Liver (tissue), 9 donors: ENCODE results near the gene RFC4. TPM values are rescaled to one million over a fixed set of nuclear protein-coding genes. Genes with fewer than 3 reads are reported as not detected.
"Not testable (repeated sequence)": the region's sequence is repeated elsewhere in the genome, so short reads cannot be mapped to it uniquely, and the experiment has no call there.

Experiments used
- DNase-seq: peaks from one replicate; pipeline ENCODE4 v3.0.0-alpha.2; 2017; ENCODE audit warnings: low spot score
- H3K27ac ChIP-seq, 2 donors: one replicate each; pipeline ENCODE4 v1.7.0; 2013; ENCODE audit warnings: inconsistent platforms in 2 of 2, low read length in 2 of 2, control low read depth in 1 of 2, low read depth in 1 of 2, mild to moderate bottlenecking in 1 of 2
- H3K27me3 ChIP-seq, 4 donors: one replicate each; pipeline versions ENCODE4 v1.6.1 to v1.7.0; 2013; ENCODE audit warnings: low read length in 3 of 4, inconsistent platforms in 1 of 4, mild to moderate bottlenecking in 1 of 4, moderate library complexity in 1 of 4; ENCODE audit not compliant: control insufficient read depth in 4 of 4, insufficient read depth in 4 of 4
- H3K36me3 ChIP-seq, 4 donors: one replicate each; pipeline versions ENCODE4 v1.6.1 to v1.7.0; 2013; ENCODE audit warnings: low read length in 3 of 4, mild to moderate bottlenecking in 3 of 4, low read depth in 1 of 4, moderate library complexity in 1 of 4; ENCODE audit not compliant: control insufficient read depth in 4 of 4, insufficient read depth in 3 of 4
- H3K4me1 ChIP-seq, 4 donors: one replicate each; pipeline versions ENCODE4 v1.6.1 to v1.7.0; 2013; ENCODE audit warnings: low read length in 3 of 4, mild to moderate bottlenecking in 3 of 4, moderate library complexity in 1 of 4; ENCODE audit not compliant: control insufficient read depth in 4 of 4, insufficient read depth in 4 of 4
- H3K4me3 ChIP-seq, 3 donors: one replicate each; pipeline versions ENCODE4 v1.6.1 to v1.7.0; 2013; ENCODE audit warnings: low read length in 3 of 3, control low read depth in 1 of 3, low read depth in 1 of 3, mild to moderate bottlenecking in 1 of 3
- H3K9ac ChIP-seq, 2 donors: one replicate each; pipeline ENCODE4 v1.7.0; 2013; ENCODE audit warnings: low read length in 2 of 2, mild to moderate bottlenecking in 2 of 2, moderate library complexity in 2 of 2, control low read depth in 1 of 2, low read depth in 1 of 2
- H3K9me3 ChIP-seq, 4 donors: one replicate each; pipeline versions ENCODE4 v1.6.1 to v1.7.0; 2013; ENCODE audit warnings: low read length in 3 of 4; ENCODE audit not compliant: control insufficient read depth in 4 of 4
- CTCF ChIP-seq: fragments of 150-350 bp; IDR thresholded peaks from 2 replicates; pipeline ENCODE4 v1.5.1; 2017; ENCODE audit warnings: improper control_type of control experiment, low read depth, low read length; ENCODE audit not compliant: missing input control
- EGR1 ChIP-seq, 2 donors: IDR thresholded peaks; 2 replicates each; pipeline ENCODE4 v1.6.1; 2016 to 2018; ENCODE audit warnings: antibody characterized with exemption in 2 of 2, low read depth in 2 of 2
- FOXA1 ChIP-seq: IDR thresholded peaks from 2 replicates; pipeline ENCODE4 v1.6.1; 2016; ENCODE audit warnings: antibody characterized with exemption
- FOXA2 ChIP-seq: IDR thresholded peaks from 2 replicates; pipeline ENCODE4 v1.6.1; 2016; ENCODE audit warnings: antibody characterized with exemption
- HNF4G ChIP-seq: IDR thresholded peaks from 2 replicates; pipeline ENCODE4 v1.6.1; 2016; ENCODE audit warnings: antibody characterized with exemption
- JUND ChIP-seq, 2 donors: IDR thresholded peaks; 2 replicates each; pipeline ENCODE4 v1.6.1; 2016; ENCODE audit warnings: antibody characterized with exemption in 2 of 2
- RAD21 ChIP-seq, 2 donors: IDR thresholded peaks; 2 replicates each; pipeline ENCODE4 v1.6.1; 2016; ENCODE audit warnings: antibody characterized with exemption in 2 of 2, mild to moderate bottlenecking in 2 of 2
- RXRA ChIP-seq, 2 donors: IDR thresholded peaks; 2 replicates each; pipeline ENCODE4 v1.6.1; 2017 to 2018; ENCODE audit warnings: antibody characterized with exemption in 2 of 2, mild to moderate bottlenecking in 1 of 2
- SP1 ChIP-seq: IDR thresholded peaks from 2 replicates; pipeline ENCODE4 v1.6.1; 2018; ENCODE audit warnings: antibody characterized with exemption, mild to moderate bottlenecking
- TAF1 ChIP-seq: conservative IDR thresholded peaks from 2 replicates; pipeline ENCODE4 v1.6.1; 2016; ENCODE audit warnings: antibody characterized with exemption, mild to moderate bottlenecking
- YY1 ChIP-seq: IDR thresholded peaks from 2 replicates; pipeline ENCODE4 v1.6.1; 2016; ENCODE audit warnings: antibody characterized with exemption, mild to moderate bottlenecking
- WGBS: extraction: QIAGEN DNeasy Blood & Tissue Kit; methylation state at CpG from one replicate; pipeline ENCODE4 v1.1.7; 2013; 5-methylcytosine and 5-hydroxymethylcytosine counted together
- polyA plus RNA-seq, 2 donors: library from polyadenylated mRNA; stranded (reverse) in 1 of 2; unstranded in 1 of 2; fragments of 200-250 nt in 1 of 2; fragments of >200 nt in 1 of 2; fragmentation: Nextera tagmentation in 1 of 2; extraction: Ambion mirVana in 1 of 2; gene quantifications; one replicate each; pipeline versions ENCODE4 v1.2.1 to v1.2.3, GENCODE V29; 2013 to 2015
- total RNA-seq, 2 donors: library from RNA; depleted of rRNA; stranded (reverse); fragments of >200 nt; gene quantifications; one replicate each; pipeline ENCODE4 v1.2.3, GENCODE V29; 2014
- TF ChIP-seq, protein P1 (sequence below): IDR thresholded peaks from 2 replicates; pipeline ENCODE4 v1.6.1; 2016; ENCODE audit warnings: antibody characterized with exemption
- TF ChIP-seq, protein P2 (sequence below): IDR thresholded peaks from 2 replicates; pipeline ENCODE4 v1.6.1; 2016; ENCODE audit warnings: antibody characterized with exemption, mild to moderate bottlenecking
- TF ChIP-seq, protein P3 (sequence below): IDR thresholded peaks from 2 replicates; pipeline ENCODE4 v1.6.1; 2016; ENCODE audit warnings: antibody characterized with exemption
- donor health status: healthy.
- donor health status: healthy.
- donor health status: healthy.
- donor health status: healthy.
- donor health status: healthy.

Gene RFC4
- total and polyA plus RNA-seq, 4 donors = 4.6 to 27.3 (median 6.3) TPM

DNA sequence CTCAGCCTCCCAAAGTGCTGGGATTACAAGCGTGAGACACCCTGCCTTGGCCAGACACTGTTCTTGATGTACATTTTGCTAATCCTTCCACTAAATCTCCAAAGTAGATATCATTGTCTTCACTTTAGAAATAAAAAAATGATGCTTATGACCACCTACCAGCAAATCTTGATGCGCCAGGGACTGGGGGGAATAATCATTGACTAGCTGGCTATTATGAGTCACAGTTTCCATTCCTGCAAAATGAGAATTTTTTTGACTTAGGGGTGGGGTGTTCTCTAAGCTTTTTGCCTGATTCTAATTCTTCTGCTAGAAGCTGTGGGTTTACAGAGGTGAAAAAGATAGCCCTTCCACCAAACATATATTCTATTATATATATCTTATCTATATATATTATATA, 17.1 kb upstream of the RFC4 start (continued):
- TF ChIP-seq, protein P1, sequence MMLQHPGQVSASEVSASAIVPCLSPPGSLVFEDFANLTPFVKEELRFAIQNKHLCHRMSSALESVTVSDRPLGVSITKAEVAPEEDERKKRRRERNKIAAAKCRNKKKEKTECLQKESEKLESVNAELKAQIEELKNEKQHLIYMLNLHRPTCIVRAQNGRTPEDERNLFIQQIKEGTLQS = no peak
- TF ChIP-seq FOXA1 (no peak), JUND (IDR thresholded peaks at IDR 0.05) (no peak), EGR1 (IDR thresholded peaks at IDR 0.05; ENCODE audit: low read depth in 2 of 2) (no peak), TAF1 (no peak), RAD21 (IDR thresholded peaks at IDR 0.05) (no peak), YY1 (no peak), HNF4G (no peak), FOXA2 (no peak)

GRCh38 chr3:186822388-186822759, 16.1 kb upstream of the RFC4 start:
- H3K9me3 ChIP-seq, H3K36me3 ChIP-seq, H3K9ac ChIP-seq, DNase-seq, H3K4me3 ChIP-seq, H3K4me1 ChIP-seq, H3K27ac ChIP-seq, H3K27me3 ChIP-seq: not testable (repeated sequence)
- 37% methylated on average over 1 of the region's 1 CpG for WGBS

GRCh38 chr3:186821429-186822387, 15.4 kb upstream of the RFC4 start:
- WGBS = 52% methylated on average over 11 of the region's 11 CpGs
- peaks cover 0 to 6% (median 5%) of the 10 kb centered on the region in 4 donors for H3K4me1 ChIP-seq
- no peak overlapping the region for H3K9ac ChIP-seq

GRCh38 chr3:186818956-186819355, 12.7 kb upstream of the RFC4 start:
- Histone ChIP-seq H3K36me3 (no peaks in the 10 kb centered on the region), H3K9ac (no peak overlapping the region), H3K9me3 (no peaks in the 10 kb centered on the region), H3K4me1 (no peaks in the 10 kb centered on the region), H3K4me3 (no peak overlapping the region), H3K27me3 (no peaks in the 10 kb centered on the region), H3K27ac (no peak overlapping the region)
- DNase-seq = no peak
- WGBS = 94% methylated on average over 1 of the region's 1 CpG
- TF ChIP-seq, protein P1 = no peak
- TF ChIP-seq, protein P2, sequence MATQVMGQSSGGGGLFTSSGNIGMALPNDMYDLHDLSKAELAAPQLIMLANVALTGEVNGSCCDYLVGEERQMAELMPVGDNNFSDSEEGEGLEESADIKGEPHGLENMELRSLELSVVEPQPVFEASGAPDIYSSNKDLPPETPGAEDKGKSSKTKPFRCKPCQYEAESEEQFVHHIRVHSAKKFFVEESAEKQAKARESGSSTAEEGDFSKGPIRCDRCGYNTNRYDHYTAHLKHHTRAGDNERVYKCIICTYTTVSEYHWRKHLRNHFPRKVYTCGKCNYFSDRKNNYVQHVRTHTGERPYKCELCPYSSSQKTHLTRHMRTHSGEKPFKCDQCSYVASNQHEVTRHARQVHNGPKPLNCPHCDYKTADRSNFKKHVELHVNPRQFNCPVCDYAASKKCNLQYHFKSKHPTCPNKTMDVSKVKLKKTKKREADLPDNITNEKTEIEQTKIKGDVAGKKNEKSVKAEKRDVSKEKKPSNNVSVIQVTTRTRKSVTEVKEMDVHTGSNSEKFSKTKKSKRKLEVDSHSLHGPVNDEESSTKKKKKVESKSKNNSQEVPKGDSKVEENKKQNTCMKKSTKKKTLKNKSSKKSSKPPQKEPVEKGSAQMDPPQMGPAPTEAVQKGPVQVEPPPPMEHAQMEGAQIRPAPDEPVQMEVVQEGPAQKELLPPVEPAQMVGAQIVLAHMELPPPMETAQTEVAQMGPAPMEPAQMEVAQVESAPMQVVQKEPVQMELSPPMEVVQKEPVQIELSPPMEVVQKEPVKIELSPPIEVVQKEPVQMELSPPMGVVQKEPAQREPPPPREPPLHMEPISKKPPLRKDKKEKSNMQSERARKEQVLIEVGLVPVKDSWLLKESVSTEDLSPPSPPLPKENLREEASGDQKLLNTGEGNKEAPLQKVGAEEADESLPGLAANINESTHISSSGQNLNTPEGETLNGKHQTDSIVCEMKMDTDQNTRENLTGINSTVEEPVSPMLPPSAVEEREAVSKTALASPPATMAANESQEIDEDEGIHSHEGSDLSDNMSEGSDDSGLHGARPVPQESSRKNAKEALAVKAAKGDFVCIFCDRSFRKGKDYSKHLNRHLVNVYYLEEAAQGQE = no peak
- no peak for TF ChIP-seq RXRA (IDR thresholded peaks at IDR 0.05)
- TF ChIP-seq EGR1 (IDR thresholded peaks at IDR 0.05; ENCODE audit: low read depth in 2 of 2) = no peak
- TF ChIP-seq, protein P3, sequence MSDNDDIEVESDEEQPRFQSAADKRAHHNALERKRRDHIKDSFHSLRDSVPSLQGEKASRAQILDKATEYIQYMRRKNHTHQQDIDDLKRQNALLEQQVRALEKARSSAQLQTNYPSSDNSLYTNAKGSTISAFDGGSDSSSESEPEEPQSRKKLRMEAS = no peak
- no peak for TF ChIP-seq SP1

More at GRCh38 chr3:186821429-186822387, 15.4 kb upstream of the RFC4 start:
- no peaks in the 10 kb centered on the region for H3K9me3 ChIP-seq
- TF ChIP-seq CTCF (peak; percentile 64), RAD21 (IDR thresholded peaks at IDR 0.05) (peak; percentile 85 to 89), YY1 (peak; percentile 18), RXRA (IDR thresholded peaks at IDR 0.05) (no peak)
- H3K36me3 ChIP-seq = no peaks in the 10 kb centered on the region
- H3K4me3 ChIP-seq = no peak overlapping the region
- no peaks in the 10 kb centered on the region for H3K27me3 ChIP-seq
- H3K27ac ChIP-seq = no peak overlapping the region
- DNase-seq = no peak
